GM21825 (cell line): ENCODE results near the gene TTC39B.
"Not testable (repeated sequence)": the region's sequence is repeated elsewhere in the genome, so short reads cannot be mapped to it uniquely, and the experiment has no call there.

Experiments
- ATAC-seq: cut with Tn5 transposase; IDR thresholded peaks from one replicate; pipeline ENCODE4 v1.9.1; 2021; ENCODE audit warnings: mild to moderate bottlenecking, moderate library complexity; ENCODE audit not compliant: unreplicated experiment

TTC39B gene

GRCh38 chr9:15271403-15271802 lies 35.6 kb downstream of the TTC39B start:
- ATAC-seq: no peak

DNA sequence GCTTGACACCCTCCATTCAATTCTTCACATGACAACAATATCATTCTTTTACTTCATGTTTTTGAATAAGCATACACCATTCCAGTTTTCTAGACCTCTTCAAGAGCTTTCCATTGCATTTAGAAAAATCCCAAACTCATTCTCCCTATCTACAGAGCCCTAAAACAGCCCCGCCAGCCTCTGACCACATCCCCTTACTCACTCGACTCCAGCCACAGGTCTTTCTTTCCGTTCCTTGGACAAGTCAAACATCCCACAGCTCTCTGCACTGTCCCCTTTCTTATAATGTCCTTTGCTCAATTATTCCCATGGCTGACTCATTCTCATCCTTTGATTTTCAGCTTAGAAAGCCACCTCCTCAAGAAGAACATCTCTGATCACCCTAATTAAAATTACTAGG lies 38.2 kb downstream of the TTC39B start:
- ATAC-seq: no peak

DNA sequence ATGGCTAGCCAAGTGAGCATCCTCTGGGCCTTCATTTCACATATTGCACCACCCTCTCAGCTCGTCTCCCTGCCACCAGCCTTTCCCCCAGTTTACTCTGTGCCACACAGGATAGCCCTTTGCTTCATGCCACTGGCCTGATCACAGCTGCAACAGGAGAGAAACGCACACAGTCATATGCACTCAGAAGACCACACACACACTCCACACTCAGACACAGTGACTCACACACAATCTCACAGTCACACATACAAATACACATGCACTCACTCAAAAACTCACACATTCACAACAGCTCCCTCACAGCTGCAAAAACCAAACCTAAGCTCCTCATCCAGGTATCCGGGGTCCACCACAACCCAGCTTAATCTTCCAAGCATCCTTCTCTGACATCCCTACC lies 38.7 kb downstream of the TTC39B start:
- no peak for ATAC-seq

GRCh38 chr9:15264918-15265317 lies 42.1 kb downstream of the TTC39B start:
- no peak for ATAC-seq

- no peak for ATAC-seq
Measured at GRCh38 chr9:15262581-15262980, 44.4 kb downstream of the TTC39B start.

DNA sequence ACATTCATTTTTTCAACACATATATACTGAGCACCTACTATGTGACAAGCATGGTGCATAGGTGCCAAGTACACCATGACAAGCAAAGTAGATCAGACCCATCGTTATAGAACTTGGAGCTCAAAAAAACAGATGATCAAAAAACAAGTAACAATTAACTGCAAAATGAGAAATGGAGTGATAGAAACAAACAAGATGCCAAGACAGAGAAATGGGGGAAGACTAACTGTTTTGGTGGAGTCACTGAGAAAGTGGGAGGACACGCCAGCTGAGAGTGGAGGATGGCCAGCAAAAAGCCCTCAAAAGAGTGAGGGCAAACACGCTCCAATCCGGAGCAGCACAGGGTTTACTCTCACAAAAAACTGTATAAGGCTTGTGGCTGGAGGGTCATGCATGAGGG lies 50.6 kb downstream of the TTC39B start:
- no peak for ATAC-seq

DNA sequence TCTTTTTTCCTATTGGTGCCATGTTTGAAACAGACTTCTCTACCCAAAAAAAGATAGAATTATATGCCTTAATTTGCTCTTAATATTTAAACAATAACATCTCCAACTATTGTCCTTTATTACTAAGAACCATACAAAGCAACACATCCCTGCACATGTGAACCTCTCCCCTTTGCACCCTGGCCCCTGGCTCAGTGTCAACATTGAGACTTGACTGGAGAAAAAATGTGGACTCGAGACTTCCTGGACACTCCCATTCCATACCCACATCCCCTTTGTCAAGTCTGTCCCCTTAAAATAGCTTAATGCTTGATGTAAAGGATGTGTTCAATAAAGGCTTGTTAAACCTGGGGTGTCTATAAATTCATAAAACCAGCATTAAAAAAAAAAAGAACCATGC lies 53.2 kb downstream of the TTC39B start:
- ATAC-seq: no peak

- ATAC-seq: no peak
Measured at GRCh38 chr9:15253197-15253596, 53.8 kb downstream of the TTC39B start.

GRCh38 chr9:15249981-15250380 lies 57.0 kb downstream of the TTC39B start:
- no peak for ATAC-seq

- ATAC-seq: no peak
Measured at GRCh38 chr9:15249042-15249818, 57.8 kb downstream of the TTC39B start.

GRCh38 chr9:15248621-15249020 lies 58.4 kb downstream of the TTC39B start:
- no peak for ATAC-seq

- no peak for ATAC-seq
Measured at GRCh38 chr9:15248081-15248480, 58.9 kb downstream of the TTC39B start.

- ATAC-seq: no peak
Measured at GRCh38 chr9:15246708-15247107, 60.3 kb downstream of the TTC39B start.

DNA sequence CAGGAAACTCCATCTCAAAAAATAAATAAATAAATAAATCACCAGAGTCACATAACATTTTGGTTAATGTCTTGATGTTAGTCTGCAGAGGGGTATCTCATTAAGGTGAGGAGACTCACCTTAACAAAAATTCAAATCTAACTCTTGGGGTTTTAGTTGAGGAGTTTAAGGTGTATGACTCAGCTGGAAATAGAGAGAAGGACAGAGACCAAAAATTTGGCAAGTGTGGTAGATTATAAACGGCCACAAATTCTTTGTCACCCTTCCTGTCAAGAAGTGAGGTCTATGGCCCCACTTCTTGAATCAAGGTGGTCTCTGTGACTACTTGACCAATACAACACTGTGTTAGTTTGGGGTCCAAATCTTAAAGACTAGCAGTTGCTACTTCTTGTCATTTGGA lies 60.8 kb downstream of the TTC39B start:
- no peak for ATAC-seq

DNA sequence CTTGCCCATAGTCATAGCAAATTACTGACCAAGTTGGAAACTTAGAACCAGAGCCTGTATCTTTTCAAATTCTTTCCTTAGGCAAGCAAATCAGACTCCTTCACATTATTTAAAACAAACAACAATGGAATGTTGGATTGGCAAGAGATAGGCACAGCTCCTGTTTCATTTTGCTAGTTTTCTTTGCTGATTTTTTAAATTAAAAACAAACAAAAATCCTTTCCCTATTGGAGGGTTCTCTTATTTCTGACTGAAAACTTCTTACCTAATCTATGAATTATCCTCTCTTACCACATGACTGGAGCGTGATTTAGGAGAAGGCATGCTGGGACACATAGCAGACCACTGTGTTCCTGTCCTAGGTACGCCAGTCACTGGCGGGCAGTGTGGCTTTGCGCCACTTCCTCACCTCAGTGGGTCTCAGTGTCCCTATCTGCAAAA lies 63.0 kb downstream of the TTC39B start:
- ATAC-seq: no peak

DNA sequence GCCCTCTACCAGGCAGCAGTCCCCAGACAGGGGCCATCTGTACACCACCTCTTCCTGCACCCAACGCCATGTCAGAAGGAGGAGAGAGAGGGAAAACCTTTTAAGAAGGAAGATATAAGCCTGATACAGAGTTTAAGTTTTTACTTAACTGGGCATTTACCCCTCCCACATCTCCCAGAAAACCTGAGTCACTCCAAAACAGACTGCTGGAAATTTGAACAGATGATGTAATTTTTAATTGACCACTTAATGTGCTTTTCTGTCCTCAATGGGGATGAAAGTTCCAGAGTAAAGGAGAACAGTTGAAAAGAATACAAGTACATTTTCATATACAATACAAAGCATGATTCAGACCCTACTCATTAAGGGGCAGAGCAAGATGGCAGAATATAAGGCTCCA lies 63.9 kb downstream of the TTC39B start:
- no peak for ATAC-seq

GRCh38 chr9:15240927-15241326 lies 66.1 kb downstream of the TTC39B start:
- no peak for ATAC-seq

GRCh38 chr9:15239816-15240215 lies 67.2 kb downstream of the TTC39B start:
- ATAC-seq: no peak

GRCh38 chr9:15238646-15239045 lies 68.4 kb downstream of the TTC39B start:
- no peak for ATAC-seq

- ATAC-seq: no peak
Measured at GRCh38 chr9:15235658-15236057, 71.4 kb downstream of the TTC39B start.

GRCh38 chr9:15233941-15234490 lies 73.0 kb downstream of the TTC39B start:
- not testable (repeated sequence) for ATAC-seq

DNA sequence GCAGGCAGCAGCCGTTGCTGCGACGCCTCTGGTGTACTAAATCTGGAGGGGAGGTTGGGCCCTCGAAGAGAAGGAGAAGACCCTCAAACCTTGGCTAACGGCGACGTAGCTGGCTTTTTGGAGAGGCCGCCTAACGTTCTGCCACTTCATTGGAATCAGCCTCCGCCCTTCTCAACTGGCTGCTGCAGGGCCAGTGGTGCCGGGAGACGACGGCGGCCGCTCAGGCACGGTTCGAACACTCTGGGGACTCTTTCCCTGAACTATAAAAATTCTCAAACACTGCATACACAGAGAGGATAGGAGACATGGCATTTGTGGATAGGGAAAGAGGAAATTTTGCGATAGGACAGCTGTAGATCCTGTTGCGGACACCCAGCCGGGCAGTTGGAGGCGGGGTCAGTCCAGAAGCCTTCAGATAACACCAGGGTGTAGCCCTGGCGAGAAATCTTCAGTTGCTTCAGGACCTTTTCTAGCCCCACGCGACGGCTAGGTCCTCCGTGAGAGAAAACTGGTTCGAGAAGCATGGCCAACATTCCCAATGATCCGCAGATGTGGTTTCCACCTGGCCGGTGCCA lies 74.2 kb downstream of the TTC39B start:
- not testable (repeated sequence) for ATAC-seq
